Fibroblast of the aortic adventitia (primary cell): ENCODE measurements around the gene C3orf49. TPM values are rescaled to one million over a fixed set of nuclear protein-coding genes. Genes with fewer than 3 reads are reported as not detected.

ENCODE experiments used
- DNase-seq: peaks from one replicate; pipeline ENCODE4 v3.0.0-alpha.2; 2010; ENCODE audit warnings: low read depth
- H3K4me3 ChIP-seq: 2 replicates; pipeline ENCODE4 v1.5.1; 2011; ENCODE audit warnings: low read depth, mild to moderate bottlenecking, control low read depth, low read length, moderate library complexity
- CTCF ChIP-seq: IDR thresholded peaks from 2 replicates; pipeline ENCODE4 v1.5.1; 2011; ENCODE audit warnings: mild to moderate bottlenecking, low read length, control low read depth, inconsistent platforms; ENCODE audit not compliant: insufficient read depth
- total RNA-seq: library from RNA; depleted of rRNA; stranded (reverse); fragments of >200 nt; gene quantifications from 2 replicates; pipeline ENCODE4 v1.2.3, GENCODE V29; 2012; ENCODE audit warnings: low replicate concordance

The C3orf49 gene
- total RNA-seq, 1 donor, result not detected

GRCh38 chr3:63800097-63800496 is 19.0 kb upstream of the C3orf49 start:
- no peak for TF ChIP-seq CTCF
- no peak overlapping the region for H3K4me3 ChIP-seq
- no peak for DNase-seq

- no peak for TF ChIP-seq CTCF
- no peak overlapping the region for H3K4me3 ChIP-seq
- no peak for DNase-seq
Measured at GRCh38 chr3:63803911-63804310, 15.2 kb upstream of the C3orf49 start.

- no peak overlapping the region for H3K4me3 ChIP-seq
- no peak for TF ChIP-seq CTCF
- no peak for DNase-seq
Measured at GRCh38 chr3:63807961-63808565, 11.0 kb upstream of the C3orf49 start.

- DNase-seq, result no peak
- no peak for TF ChIP-seq CTCF
- no peak overlapping the region for H3K4me3 ChIP-seq
Measured at GRCh38 chr3:63808633-63809032, 10.5 kb upstream of the C3orf49 start.

GRCh38 chr3:63809607-63810006 is 9.5 kb upstream of the C3orf49 start:
- DNase-seq, result no peak
- no peak for TF ChIP-seq CTCF
- no peak overlapping the region for H3K4me3 ChIP-seq

- no peak for TF ChIP-seq CTCF
- H3K4me3 ChIP-seq, result no peak overlapping the region
- peak; percentile 27 for DNase-seq
Measured at GRCh38 chr3:63814237-63814636, 4.9 kb upstream of the C3orf49 start.

GRCh38 chr3:63817225-63817624 is 1.9 kb upstream of the C3orf49 start:
- TF ChIP-seq CTCF, result no peak
- no peak for DNase-seq
- no peak overlapping the region for H3K4me3 ChIP-seq
